CMK (cell line): ENCODE data around the gene AK4.
"Not testable (repeated sequence)": the region's sequence is repeated elsewhere in the genome, so short reads cannot be mapped to it uniquely, and the experiment has no call there.

Experiments used
- DNase-seq: peaks from one replicate; pipeline ENCODE4 v3.0.0-alpha.2; 2010; ENCODE audit warnings: low read depth

The AK4 gene

GRCh38 chr1:65148178-65148547 lies at the start of gene AK4:
Gene AK4 (plus strand): TSS chr1:65148203. CDS start chr1:65148408, 205 bp downstream.
- DNase-seq, result not testable (repeated sequence)

- DNase-seq, result no peak
These were observed 44.2 kb upstream of the AK4 start for GRCh38 chr1:65103807-65104206.

GRCh38 chr1:65104854-65105534 lies 43.0 kb upstream of the AK4 start:
- no peak for DNase-seq

GRCh38 chr1:65105596-65105995 lies 42.4 kb upstream of the AK4 start:
- no peak for DNase-seq

GRCh38 chr1:65108025-65108642 lies 39.9 kb upstream of the AK4 start:
- DNase-seq, result no peak

- DNase-seq, result no peak
These were observed 38.5 kb upstream of the AK4 start for GRCh38 chr1:65109487-65109886.

GRCh38 chr1:65112811-65113210 lies 35.2 kb upstream of the AK4 start:
- no peak for DNase-seq

GRCh38 chr1:65113298-65113697 lies 34.7 kb upstream of the AK4 start:
- DNase-seq, result no peak

GRCh38 chr1:65114322-65114721 lies 33.7 kb upstream of the AK4 start:
- DNase-seq, result no peak

- no peak for DNase-seq
These were observed 28.1 kb upstream of the AK4 start for GRCh38 chr1:65119951-65120350.

- DNase-seq, result not testable (repeated sequence)
These were observed 18.9 kb upstream of the AK4 start for GRCh38 chr1:65129104-65129503.

GRCh38 chr1:65138524-65138923 lies 9.5 kb upstream of the AK4 start:
- no peak for DNase-seq

- DNase-seq, result not testable (repeated sequence)
These were observed 8.2 kb upstream of the AK4 start for GRCh38 chr1:65139793-65140192.

- DNase-seq, result no peak
These were observed 6.6 kb upstream of the AK4 start for GRCh38 chr1:65141394-65141793.

GRCh38 chr1:65141918-65142317 lies 6.1 kb upstream of the AK4 start:
- DNase-seq, result no peak

GRCh38 chr1:65143112-65143658 lies 4.8 kb upstream of the AK4 start:
- DNase-seq, result not testable (repeated sequence)

- no peak for DNase-seq
These were observed 1.0 kb upstream of the AK4 start for GRCh38 chr1:65146908-65147423.

- peak; percentile 49 for DNase-seq
These were observed 402 bp upstream of the AK4 start for GRCh38 chr1:65147424-65148177.

GRCh38 chr1:65148548-65149350 lies 746 bp downstream of the AK4 start:
- DNase-seq, result peak; percentile 37

- DNase-seq, result no peak
These were observed 1.5 kb downstream of the AK4 start for GRCh38 chr1:65149351-65150107.

- DNase-seq, result no peak
These were observed 2.1 kb downstream of the AK4 start for GRCh38 chr1:65150108-65150463.
